ENCODE data around the gene UTF1.

Gene UTF1

GRCh38 chr10:133199992-133200611 is 29.9 kb upstream of the UTF1 start:
- H3K27me3 ChIP-seq (ENCODE audit: control insufficient read depth, low read length): no peaks in the 10 kb centered on the region
- H3K4me2 ChIP-seq (ENCODE audit: low read length): no peak overlapping the region
- H3K4me3 ChIP-seq (ENCODE audit: low read length): no peak overlapping the region

GRCh38 chr10:133200621-133201031 is 29.4 kb upstream of the UTF1 start:
- no peak overlapping the region for H3K27ac ChIP-seq (ENCODE audit: low read depth, low read length)
- H3K9me3 ChIP-seq (ENCODE audit: control insufficient read depth, insufficient read depth, low read length): peaks cover 9% of the 10 kb centered on the region; the same call in 1 of the 2 replicates
- no peaks in the 10 kb centered on the region for H3K4me1 ChIP-seq (ENCODE audit: control insufficient read depth, low read length)
- no peak overlapping the region for H3K4me3 ChIP-seq (ENCODE audit: low read length)
- no peaks in the 10 kb centered on the region for H3K9me2 ChIP-seq (replicated peaks; ENCODE audit: control insufficient read depth, low read length)
- H3K79me2 ChIP-seq (ENCODE audit: control insufficient read depth, low read length): no peaks in the 10 kb centered on the region
- H3K36me3 ChIP-seq (ENCODE audit: control insufficient read depth, low read length): no peaks in the 10 kb centered on the region
- no peaks in the 10 kb centered on the region for H3F3A ChIP-seq (ENCODE audit: control insufficient read depth, insufficient read depth)
- no peaks in the 10 kb centered on the region for H4K20me1 ChIP-seq (ENCODE audit: control insufficient read depth, insufficient read depth, low read depth, low read length)
- no peak for TF ChIP-seq CTCF (IDR thresholded peaks at IDR 0.05; ENCODE audit: low read depth, low read length, poor library complexity, severe bottlenecking)
- no peak for TF ChIP-seq EZH2phosphoT487 (IDR thresholded peaks at IDR 0.05; ENCODE audit: borderline replicate concordance, low read length)
- no peaks in the 10 kb centered on the region for H3K27me3 ChIP-seq (ENCODE audit: control insufficient read depth, low read length)
- H3K4me2 ChIP-seq (ENCODE audit: low read length): no peak overlapping the region

More at GRCh38 chr10:133199992-133200611, 29.9 kb upstream of the UTF1 start:
- Histone ChIP-seq H3K36me3 (ENCODE audit: control insufficient read depth, low read length) (no peaks in the 10 kb centered on the region), H3F3A (ENCODE audit: control insufficient read depth, insufficient read depth) (no peaks in the 10 kb centered on the region), H4K20me1 (ENCODE audit: control insufficient read depth, insufficient read depth, low read depth, low read length) (no peaks in the 10 kb centered on the region), H3K27ac (ENCODE audit: low read depth, low read length) (no peak overlapping the region), H3K9me3 (ENCODE audit: control insufficient read depth, insufficient read depth, low read length) (peaks cover 9% of the 10 kb centered on the region; the same call in 1 of the 2 replicates), H3K4me1 (ENCODE audit: control insufficient read depth, low read length) (no peaks in the 10 kb centered on the region), H3K79me2 (ENCODE audit: control insufficient read depth, low read length) (no peaks in the 10 kb centered on the region), H3K9me2 (replicated peaks; ENCODE audit: control insufficient read depth, low read length) (no peaks in the 10 kb centered on the region)
- TF ChIP-seq CTCF (IDR thresholded peaks at IDR 0.05; ENCODE audit: low read depth, low read length, poor library complexity, severe bottlenecking) (no peak), EZH2phosphoT487 (IDR thresholded peaks at IDR 0.05; ENCODE audit: borderline replicate concordance, low read length) (no peak)

GRCh38 chr10:133201151-133201947 is 28.7 kb upstream of the UTF1 start:
- H3K27me3 ChIP-seq (ENCODE audit: control insufficient read depth, low read length): no peaks in the 10 kb centered on the region
- TF ChIP-seq EZH2phosphoT487 (IDR thresholded peaks at IDR 0.05; ENCODE audit: borderline replicate concordance, low read length): no peak
- TF ChIP-seq CTCF (IDR thresholded peaks at IDR 0.05; ENCODE audit: low read depth, low read length, poor library complexity, severe bottlenecking): no peak

More at GRCh38 chr10:133201151-133201947, 28.7 kb upstream of the UTF1 start:
- Histone ChIP-seq H3K4me2 (ENCODE audit: low read length) (no peak overlapping the region), H4K20me1 (ENCODE audit: control insufficient read depth, insufficient read depth, low read depth, low read length) (no peaks in the 10 kb centered on the region), H3K27ac (ENCODE audit: low read depth, low read length) (no peak overlapping the region), H3K9me2 (replicated peaks; ENCODE audit: control insufficient read depth, low read length) (no peaks in the 10 kb centered on the region), H3K4me1 (ENCODE audit: control insufficient read depth, low read length) (no peaks in the 10 kb centered on the region), H3F3A (ENCODE audit: control insufficient read depth, insufficient read depth) (no peaks in the 10 kb centered on the region), H3K79me2 (ENCODE audit: control insufficient read depth, low read length) (no peaks in the 10 kb centered on the region), H3K36me3 (ENCODE audit: control insufficient read depth, low read length) (no peaks in the 10 kb centered on the region), H3K9me3 (ENCODE audit: control insufficient read depth, insufficient read depth, low read length) (peaks cover 9% of the 10 kb centered on the region; the same call in 1 of the 2 replicates), H3K4me3 (ENCODE audit: low read length) (no peak overlapping the region)

All from DOHH2 (cell line).